Fibroblast of skin of right biceps (primary cell): ENCODE data around the gene OR5B2.
"Not testable (repeated sequence)": the region's sequence is repeated elsewhere in the genome, so short reads cannot be mapped to it uniquely, and the experiment has no call there.

ENCODE experiments used
- DNase-seq: peaks from one replicate; pipeline ENCODE4 v3.0.0-alpha.2; 2013

OR5B2 gene

GRCh38 chr11:58428021-58428420 lies at the start of gene OR5B2:
OR5B2 (minus strand) TSS chr11:58428121; CDS start chr11:58423261, 4,860 bp downstream.
- no peak for DNase-seq

- DNase-seq, result no peak
These were observed 44.0 kb upstream of the OR5B2 start for GRCh38 chr11:58471892-58472291.

- no peak for DNase-seq
These were observed 38.4 kb upstream of the OR5B2 start for GRCh38 chr11:58466293-58466692.

GRCh38 chr11:58465690-58466089 lies 37.8 kb upstream of the OR5B2 start:
- no peak for DNase-seq

- no peak for DNase-seq
These were observed 23.7 kb upstream of the OR5B2 start for GRCh38 chr11:58451585-58451984.

GRCh38 chr11:58446294-58446693 lies 18.4 kb upstream of the OR5B2 start:
- no peak for DNase-seq

GRCh38 chr11:58444300-58444699 lies 16.4 kb upstream of the OR5B2 start:
- DNase-seq, result no peak

GRCh38 chr11:58442136-58442535 lies 14.2 kb upstream of the OR5B2 start, which contains the start of gene OR5B12:
OR5B12 (minus strand) TSS chr11:58442236; CDS start chr11:58440151, 2,085 bp downstream.
- no peak for DNase-seq

GRCh38 chr11:58438486-58438885 lies 10.6 kb upstream of the OR5B2 start:
- no peak for DNase-seq

- DNase-seq, result no peak
These were observed 6.3 kb upstream of the OR5B2 start for GRCh38 chr11:58434217-58434616.

- no peak for DNase-seq
These were observed 5.8 kb upstream of the OR5B2 start for GRCh38 chr11:58433638-58434203.

GRCh38 chr11:58429273-58429672 lies 1.4 kb upstream of the OR5B2 start:
- DNase-seq, result no peak

GRCh38 chr11:58406774-58407173 lies 21.1 kb downstream of the OR5B2 start, which contains the start of gene OR5B3:
OR5B3 (minus strand) TSS chr11:58406874; CDS start chr11:58403409, 3,465 bp downstream.
- DNase-seq, result no peak

GRCh38 chr11:58399622-58400021 lies 28.3 kb downstream of the OR5B2 start:
- not testable (repeated sequence) for DNase-seq

GRCh38 chr11:58395581-58395980 lies 32.3 kb downstream of the OR5B2 start:
- peak; percentile 16 for DNase-seq

- peak; percentile 55 for DNase-seq
These were observed 33.7 kb downstream of the OR5B2 start for GRCh38 chr11:58394195-58394594.

GRCh38 chr11:58392746-58393145 lies 35.2 kb downstream of the OR5B2 start:
- DNase-seq, result no peak

GRCh38 chr11:58391879-58392278 lies 36.0 kb downstream of the OR5B2 start:
- DNase-seq, result no peak

- no peak for DNase-seq
These were observed 37.3 kb downstream of the OR5B2 start for GRCh38 chr11:58390551-58391063.
